ENCODE data around the gene LGALS4. TPM values are rescaled to one million over a fixed set of nuclear protein-coding genes. Genes with fewer than 3 reads are reported as not detected.
"Not testable (repeated sequence)": the region's sequence is repeated elsewhere in the genome, so short reads cannot be mapped to it uniquely, and the experiment has no call there.

LGALS4 gene
- total RNA-seq, 1 donor from 2014 or later = not detected

DNA sequence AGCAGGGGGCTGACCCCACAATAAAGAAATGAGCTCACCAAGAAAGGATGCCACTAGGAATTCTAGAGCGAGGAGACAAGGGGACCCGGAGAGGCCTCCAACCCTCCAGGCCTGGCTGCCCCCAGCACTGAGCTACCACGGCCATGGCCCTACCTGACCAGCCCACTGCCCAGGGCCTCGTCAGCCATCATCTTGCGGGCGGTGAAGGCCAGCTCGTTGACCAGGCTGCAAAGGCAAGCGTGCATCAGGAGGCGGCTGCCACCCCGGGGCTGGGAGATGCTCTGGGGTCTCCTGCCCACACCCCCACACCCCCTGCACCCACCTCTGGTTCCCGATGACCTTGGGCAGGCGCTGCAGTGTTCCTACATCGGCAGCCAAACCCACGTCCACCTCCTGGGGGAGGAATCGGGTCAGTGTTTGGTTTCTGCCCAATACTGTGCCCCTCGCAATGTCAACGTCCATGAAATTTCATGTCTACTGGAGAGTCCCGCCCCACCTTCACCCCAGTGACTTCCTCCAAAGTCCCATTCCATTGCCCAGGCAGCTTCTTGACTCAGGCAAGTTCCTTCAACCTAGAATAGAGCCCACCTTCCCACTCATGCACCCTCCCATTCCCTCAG is 3.5 kb upstream of the LGALS4 start:
- Histone ChIP-seq H3K36me3 (ENCODE audit: control insufficient read depth, insufficient read depth, low read length) (no peaks in the 10 kb centered on the region), H3K4me3 (ENCODE audit: low read depth, low read length) (no peak overlapping the region), H3K27me3 (ENCODE audit: control insufficient read depth, insufficient read depth, low read length) (no peaks in the 10 kb centered on the region)
- TF ChIP-seq CTCF (IDR thresholded peaks at IDR 0.05; ENCODE audit: insufficient read depth, low read length, poor library complexity, severe bottlenecking) = no peak
- no peak for DNase-seq (ENCODE audit: low read depth)

GRCh38 chr19:38815059-38816001 is 2.6 kb upstream of the LGALS4 start:
- Histone ChIP-seq H3K27me3 (ENCODE audit: control insufficient read depth, insufficient read depth, low read length) (no peaks in the 10 kb centered on the region), H3K36me3 (ENCODE audit: control insufficient read depth, insufficient read depth, low read length) (no peaks in the 10 kb centered on the region), H3K4me3 (ENCODE audit: low read depth, low read length) (no peak overlapping the region)
- DNase-seq (ENCODE audit: low read depth) = no peak
- TF ChIP-seq CTCF (IDR thresholded peaks at IDR 0.05; ENCODE audit: insufficient read depth, low read length, poor library complexity, severe bottlenecking) = no peak

GRCh38 chr19:38813932-38814331 is 1.2 kb upstream of the LGALS4 start:
- H3K4me3 ChIP-seq (ENCODE audit: low read depth, low read length); H3K36me3 ChIP-seq (ENCODE audit: control insufficient read depth, insufficient read depth, low read length); H3K27me3 ChIP-seq (ENCODE audit: control insufficient read depth, insufficient read depth, low read length); DNase-seq (ENCODE audit: low read depth): not testable (repeated sequence)

GRCh38 chr19:38813323-38813722 is 578 bp upstream of the LGALS4 start:
- Histone ChIP-seq H3K27me3 (ENCODE audit: control insufficient read depth, insufficient read depth, low read length) (no peaks in the 10 kb centered on the region), H3K36me3 (ENCODE audit: control insufficient read depth, insufficient read depth, low read length) (no peaks in the 10 kb centered on the region), H3K4me3 (ENCODE audit: low read depth, low read length) (no peak overlapping the region)
- no peak for TF ChIP-seq CTCF (IDR thresholded peaks at IDR 0.05; ENCODE audit: insufficient read depth, low read length, poor library complexity, severe bottlenecking)
- no peak for DNase-seq (ENCODE audit: low read depth)

- Histone ChIP-seq H3K4me3 (ENCODE audit: low read depth, low read length) (no peak overlapping the region), H3K27me3 (ENCODE audit: control insufficient read depth, insufficient read depth, low read length) (no peaks in the 10 kb centered on the region), H3K36me3 (ENCODE audit: control insufficient read depth, insufficient read depth, low read length) (no peaks in the 10 kb centered on the region)
- TF ChIP-seq CTCF (IDR thresholded peaks at IDR 0.05; ENCODE audit: insufficient read depth, low read length, poor library complexity, severe bottlenecking) = no peak
- DNase-seq (ENCODE audit: low read depth) = no peak
These were observed 520 bp downstream of the LGALS4 start for GRCh38 chr19:38812009-38812840.
